HFFc6 (cell line): ENCODE data around the gene PLEKHD1. TPM values are rescaled to one million over a fixed set of nuclear protein-coding genes. Genes with fewer than 3 reads are reported as not detected.
A peak's percentile ranks its signal among the peaks of the same experiment; 100 is the strongest.

Experiments used
- DNase-seq: peaks from one replicate; pipeline ENCODE4 v3.0.0-alpha.2; 2018
- H3K27ac Mint-ChIP-seq: 2 replicates; pipeline ENCODE4 v1.8.0; 2020; ENCODE audit warnings: mild to moderate bottlenecking, mixed read lengths
- H3K27me3 Mint-ChIP-seq: 2 replicates; pipeline ENCODE4 v1.8.0; 2021; ENCODE audit warnings: mild to moderate bottlenecking, moderate library complexity, mixed read lengths; ENCODE audit not compliant: insufficient read depth
- H3K36me3 Mint-ChIP-seq: 2 replicates; pipeline ENCODE4 v1.8.0; 2021; ENCODE audit warnings: low read depth, mixed read lengths
- H3K4me1 Mint-ChIP-seq: 2 replicates; pipeline ENCODE4 v1.8.0; 2020; ENCODE audit warnings: low read depth, mixed read lengths
- H3K4me3 Mint-ChIP-seq: 2 replicates; pipeline ENCODE4 v1.8.0; 2020; ENCODE audit warnings: mild to moderate bottlenecking, moderate library complexity, mixed read lengths
- H3K9me3 Mint-ChIP-seq: 2 replicates; pipeline ENCODE4 v1.8.0; 2020; ENCODE audit warnings: mild to moderate bottlenecking, mixed read lengths
- total RNA-seq, 6 experiments: library from RNA; stranded (reverse); fragmentation: NEBNext Ultra II Directional; extraction: Animal tissue kit (Norgen Biotek cat#: 25700); gene quantifications; 2 replicates in 1 of 6; 3 replicates in 5 of 6; pipeline ENCODE4 v1.2.3, GENCODE V29; 2021
- TF ChIP-seq, protein P1 (sequence below): fragments of 200-600 bp; sonication (generic); IDR thresholded peaks from 2 replicates; pipeline ENCODE4 v1.5.0; 2021; ENCODE audit warnings: antibody characterized with exemption, mild to moderate bottlenecking

Gene PLEKHD1
- total RNA-seq, 6 experiments from 2014 or later, result 0.06 TPM; not detected in 5

DNA sequence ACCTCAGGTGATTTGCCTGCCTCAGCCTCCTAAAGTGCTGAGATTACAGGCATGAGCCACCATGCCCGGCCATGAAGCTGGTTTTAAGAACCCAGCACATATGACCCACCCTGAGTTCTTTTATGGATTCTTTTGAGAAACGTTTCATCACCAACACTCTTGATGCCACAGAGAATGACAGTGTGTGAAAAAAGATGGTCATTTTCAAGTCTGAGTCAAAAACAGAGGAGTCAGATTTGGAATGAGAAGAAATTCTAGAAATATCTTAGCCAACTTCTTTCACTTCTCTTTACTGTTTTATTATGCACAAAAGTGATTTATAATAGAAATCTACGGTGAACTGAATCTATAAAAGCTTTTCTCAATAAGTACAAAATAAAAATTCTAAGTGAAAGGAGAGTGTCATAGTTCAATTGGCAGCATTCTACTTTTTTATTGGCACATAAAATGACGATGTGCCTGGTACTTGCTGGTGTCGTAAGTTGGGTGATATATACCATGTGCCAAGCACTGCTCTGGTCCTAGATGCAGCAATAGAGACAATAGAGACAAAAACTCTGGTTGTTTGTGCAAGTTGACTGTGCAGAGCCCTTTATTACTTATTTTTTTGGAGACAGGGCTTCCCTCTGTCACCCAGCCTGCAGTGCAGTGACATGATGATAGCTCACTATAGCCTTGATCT, 56.3 kb downstream of the PLEKHD1 start:
- Mint-ChIP-seq H3K4me3 (no peak overlapping the region), H3K27me3 (peaks cover 13% of the 10 kb centered on the region), H3K4me1 (peaks cover 24% of the 10 kb centered on the region), H3K36me3 (no peaks in the 10 kb centered on the region), H3K9me3 (no peaks in the 10 kb centered on the region), H3K27ac (no peak overlapping the region)
- DNase-seq, result no peak
- TF ChIP-seq, protein P1, sequence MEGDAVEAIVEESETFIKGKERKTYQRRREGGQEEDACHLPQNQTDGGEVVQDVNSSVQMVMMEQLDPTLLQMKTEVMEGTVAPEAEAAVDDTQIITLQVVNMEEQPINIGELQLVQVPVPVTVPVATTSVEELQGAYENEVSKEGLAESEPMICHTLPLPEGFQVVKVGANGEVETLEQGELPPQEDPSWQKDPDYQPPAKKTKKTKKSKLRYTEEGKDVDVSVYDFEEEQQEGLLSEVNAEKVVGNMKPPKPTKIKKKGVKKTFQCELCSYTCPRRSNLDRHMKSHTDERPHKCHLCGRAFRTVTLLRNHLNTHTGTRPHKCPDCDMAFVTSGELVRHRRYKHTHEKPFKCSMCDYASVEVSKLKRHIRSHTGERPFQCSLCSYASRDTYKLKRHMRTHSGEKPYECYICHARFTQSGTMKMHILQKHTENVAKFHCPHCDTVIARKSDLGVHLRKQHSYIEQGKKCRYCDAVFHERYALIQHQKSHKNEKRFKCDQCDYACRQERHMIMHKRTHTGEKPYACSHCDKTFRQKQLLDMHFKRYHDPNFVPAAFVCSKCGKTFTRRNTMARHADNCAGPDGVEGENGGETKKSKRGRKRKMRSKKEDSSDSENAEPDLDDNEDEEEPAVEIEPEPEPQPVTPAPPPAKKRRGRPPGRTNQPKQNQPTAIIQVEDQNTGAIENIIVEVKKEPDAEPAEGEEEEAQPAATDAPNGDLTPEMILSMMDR, result no peak

DNA sequence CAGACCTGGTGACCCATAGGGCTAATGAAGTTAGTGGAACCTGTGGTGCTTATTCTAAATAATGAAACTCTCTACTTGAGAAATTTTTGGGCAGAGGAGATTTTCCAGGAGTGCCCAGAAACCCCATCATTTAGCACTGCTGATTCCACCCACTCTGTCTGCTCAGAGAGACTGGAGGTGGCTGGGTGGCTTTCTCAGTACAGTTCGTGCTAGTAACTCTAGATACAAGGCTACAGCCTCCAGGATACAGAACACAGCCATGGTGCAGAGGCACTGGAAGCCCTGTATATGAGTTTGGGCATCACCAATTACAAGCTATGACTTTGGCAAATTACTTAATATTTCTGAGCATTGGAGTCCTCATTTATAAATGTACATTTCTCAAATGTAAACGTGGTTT, 57.8 kb downstream of the PLEKHD1 start:
- TF ChIP-seq, protein P1, result no peak
- no peaks in the 10 kb centered on the region for H3K9me3 Mint-ChIP-seq
- H3K4me3 Mint-ChIP-seq, result no peak overlapping the region
- no peak for DNase-seq
- no peak overlapping the region for H3K27ac Mint-ChIP-seq
- peaks cover 10% of the 10 kb centered on the region for H3K27me3 Mint-ChIP-seq
- peaks cover 29% of the 10 kb centered on the region for H3K4me1 Mint-ChIP-seq
- no peaks in the 10 kb centered on the region for H3K36me3 Mint-ChIP-seq

DNA sequence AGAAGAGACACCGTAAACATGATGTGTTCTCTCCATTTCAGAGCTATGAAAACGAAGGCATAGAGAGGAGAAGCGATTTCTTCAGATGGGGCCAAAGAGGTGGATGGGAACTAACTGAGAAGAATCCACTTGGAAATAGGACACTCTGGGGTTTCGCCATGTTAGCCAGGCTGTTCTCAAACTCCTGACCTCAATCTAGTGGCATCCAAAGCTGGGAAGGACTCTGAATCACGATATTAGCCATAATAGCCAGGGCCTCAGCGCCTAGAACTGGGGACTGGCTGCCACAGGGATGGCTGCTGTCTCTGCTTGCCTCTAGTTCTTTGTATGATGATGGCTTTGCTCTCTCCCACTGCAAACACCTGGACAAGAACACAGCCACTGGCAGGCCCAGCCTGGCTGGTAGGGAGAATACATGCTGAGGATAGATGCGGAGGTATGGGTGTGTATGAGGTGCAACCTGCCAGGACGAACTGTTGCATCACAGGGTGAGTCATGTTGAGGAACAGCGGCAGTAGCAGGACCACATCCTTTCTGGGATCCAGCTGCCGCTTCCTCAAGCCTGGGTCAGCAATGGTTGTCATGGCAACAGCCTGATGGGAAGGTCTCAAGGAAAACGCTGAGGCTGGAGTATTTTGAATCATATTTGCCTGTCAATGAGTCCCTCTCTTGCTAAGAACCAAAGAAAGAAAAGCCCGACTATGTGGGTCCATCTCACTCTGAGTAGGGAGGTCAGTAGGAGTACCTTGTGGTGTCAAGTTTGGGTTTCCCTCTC, 59.0 kb downstream of the PLEKHD1 start:
- TF ChIP-seq, protein P1, result no peak
- Mint-ChIP-seq H3K36me3 (no peaks in the 10 kb centered on the region), H3K4me1 (peaks cover 29% of the 10 kb centered on the region), H3K9me3 (no peaks in the 10 kb centered on the region), H3K27ac (no peak overlapping the region), H3K27me3 (peaks cover 6% of the 10 kb centered on the region), H3K4me3 (no peak overlapping the region)
- DNase-seq, result peak; percentile 87

DNA sequence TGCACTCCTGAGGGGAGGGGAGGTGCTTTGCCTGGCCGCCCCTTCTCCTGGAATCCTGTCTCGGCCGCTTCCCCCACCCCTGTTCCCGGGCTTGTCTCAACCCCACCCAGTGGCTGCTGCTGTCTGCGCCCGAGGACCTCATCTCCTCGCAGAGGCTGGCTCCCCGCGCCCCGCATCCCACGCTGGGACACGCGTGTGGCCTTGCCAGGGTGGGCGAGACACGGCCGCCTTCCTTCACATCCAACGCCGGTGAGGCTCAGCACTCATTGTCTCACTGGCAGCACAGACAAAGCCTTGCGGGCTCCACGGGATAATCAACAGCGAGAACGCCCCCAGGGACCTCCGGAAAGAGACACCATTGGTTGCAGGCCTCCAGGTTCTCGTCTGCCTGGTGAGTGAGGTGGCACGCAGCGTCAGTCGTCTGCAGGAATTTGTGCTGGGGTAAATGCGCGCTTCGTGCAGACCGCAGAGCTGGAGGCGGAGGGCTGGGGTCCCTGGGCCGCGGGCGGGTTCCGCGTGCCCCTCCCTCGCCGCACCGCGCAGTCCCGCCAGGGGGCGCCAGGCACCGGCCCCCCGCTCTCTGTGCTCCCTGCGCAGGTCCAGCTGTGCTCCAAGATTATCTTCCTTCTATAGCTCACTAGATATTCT, 63.3 kb downstream of the PLEKHD1 start:
- H3K27ac Mint-ChIP-seq, result no peak overlapping the region
- no peak overlapping the region for H3K4me3 Mint-ChIP-seq
- TF ChIP-seq, protein P1, result peak; percentile 77
- peaks cover 23% of the 10 kb centered on the region for H3K4me1 Mint-ChIP-seq
- no peak for DNase-seq
- peaks cover 20% of the 10 kb centered on the region for H3K27me3 Mint-ChIP-seq
- H3K36me3 Mint-ChIP-seq, result no peaks in the 10 kb centered on the region
- no peaks in the 10 kb centered on the region for H3K9me3 Mint-ChIP-seq

DNA sequence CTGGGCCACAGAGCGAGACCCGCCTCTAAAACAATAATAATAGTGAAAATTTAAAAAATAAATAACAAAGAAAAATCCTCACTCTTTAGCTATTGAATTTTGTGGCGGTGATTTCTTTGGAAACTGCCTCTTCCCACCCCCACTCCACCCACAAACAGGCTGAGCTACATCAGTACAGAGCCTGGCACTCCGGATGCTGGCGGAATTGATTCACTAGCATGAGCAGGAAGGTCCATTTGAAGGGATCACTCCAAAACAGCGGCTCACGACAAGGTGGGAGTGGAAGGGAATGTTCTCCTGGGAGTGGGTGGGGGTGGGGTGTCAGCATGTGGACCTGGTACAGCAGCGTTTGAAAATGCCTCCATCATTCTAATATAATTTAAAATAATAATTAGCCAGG, 64.0 kb downstream of the PLEKHD1 start:
- H3K27ac Mint-ChIP-seq, result no peak overlapping the region
- H3K9me3 Mint-ChIP-seq, result no peaks in the 10 kb centered on the region
- peaks cover 21% of the 10 kb centered on the region for H3K27me3 Mint-ChIP-seq
- DNase-seq, result no peak
- H3K36me3 Mint-ChIP-seq, result no peaks in the 10 kb centered on the region
- H3K4me1 Mint-ChIP-seq, result peaks cover 23% of the 10 kb centered on the region
- TF ChIP-seq, protein P1, result no peak
- no peak overlapping the region for H3K4me3 Mint-ChIP-seq
